Hematopoietic multipotent progenitor cell treated with erythropoietin and hydrocortisone succinate and interleukin-3 and kit ligand, for 15 days (in vitro differentiated cells): ENCODE measurements around the gene MN1.
"Not testable (repeated sequence)": the region's sequence is repeated elsewhere in the genome, so short reads cannot be mapped to it uniquely, and the experiment has no call there.

Source experiments
- DNase-seq: peaks from one replicate; pipeline ENCODE4 v3.0.0-alpha.2; 2015; ENCODE audit warnings: low spot score

The MN1 gene

GRCh38 chr22:27761665-27762064 lies 39.9 kb downstream of the MN1 start:
- no peak for DNase-seq

DNA sequence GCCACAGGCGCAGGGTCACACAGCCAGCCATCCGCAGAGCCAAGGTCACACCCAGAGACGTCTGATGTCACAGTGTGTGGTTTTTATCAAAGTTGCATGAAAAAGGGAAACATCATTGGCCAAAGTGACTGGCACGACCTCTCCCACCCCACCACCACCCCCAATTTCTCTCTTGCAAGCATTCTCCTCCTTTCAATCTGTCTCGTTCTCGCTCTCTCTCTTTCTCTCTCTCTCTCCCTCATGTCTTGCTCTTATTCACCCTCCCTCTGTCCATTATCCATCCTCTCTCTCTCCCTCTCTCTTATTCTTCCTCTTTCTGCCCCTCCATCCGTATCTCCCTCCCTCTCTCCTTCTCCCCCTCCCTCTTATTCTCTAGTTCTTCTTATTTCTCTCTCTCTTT lies 40.6 kb downstream of the MN1 start:
- no peak for DNase-seq

GRCh38 chr22:27760474-27760873 lies 41.1 kb downstream of the MN1 start:
- DNase-seq, result no peak

GRCh38 chr22:27757928-27758525 lies 43.5 kb downstream of the MN1 start:
- no peak for DNase-seq

- no peak for DNase-seq
These were observed 45.3 kb downstream of the MN1 start for GRCh38 chr22:27756212-27756660.

GRCh38 chr22:27755521-27756211 lies 45.9 kb downstream of the MN1 start:
- DNase-seq, result no peak

- DNase-seq, result no peak
These were observed 46.6 kb downstream of the MN1 start for GRCh38 chr22:27754888-27755480.

GRCh38 chr22:27754247-27754887 lies 47.2 kb downstream of the MN1 start:
- no peak for DNase-seq

DNA sequence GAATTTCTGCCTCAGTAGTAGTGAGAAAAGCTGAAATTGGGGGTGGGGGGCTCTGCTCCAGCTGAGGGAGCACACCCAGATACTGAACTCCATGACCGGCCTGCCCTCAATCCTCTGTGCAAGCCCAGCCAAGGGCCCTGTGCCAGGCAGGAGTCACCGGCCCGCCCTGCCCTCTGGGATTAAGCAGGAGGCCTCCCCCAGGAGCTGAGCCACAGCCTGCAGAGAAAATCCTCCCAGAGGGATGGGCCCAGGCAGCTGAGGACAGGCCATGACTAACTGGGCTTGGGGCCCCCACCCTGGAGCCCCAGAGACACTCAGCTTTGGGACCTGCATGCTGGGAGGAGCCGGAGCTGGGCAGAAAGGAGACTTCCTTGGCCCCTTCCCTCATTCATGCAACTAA lies 48.8 kb downstream of the MN1 start:
- no peak for DNase-seq

- DNase-seq, result no peak
These were observed 49.4 kb downstream of the MN1 start for GRCh38 chr22:27752141-27752540.

- DNase-seq, result no peak
These were observed 50.1 kb downstream of the MN1 start for GRCh38 chr22:27751277-27752070.

GRCh38 chr22:27750584-27751265 lies 50.8 kb downstream of the MN1 start:
- no peak for DNase-seq

DNA sequence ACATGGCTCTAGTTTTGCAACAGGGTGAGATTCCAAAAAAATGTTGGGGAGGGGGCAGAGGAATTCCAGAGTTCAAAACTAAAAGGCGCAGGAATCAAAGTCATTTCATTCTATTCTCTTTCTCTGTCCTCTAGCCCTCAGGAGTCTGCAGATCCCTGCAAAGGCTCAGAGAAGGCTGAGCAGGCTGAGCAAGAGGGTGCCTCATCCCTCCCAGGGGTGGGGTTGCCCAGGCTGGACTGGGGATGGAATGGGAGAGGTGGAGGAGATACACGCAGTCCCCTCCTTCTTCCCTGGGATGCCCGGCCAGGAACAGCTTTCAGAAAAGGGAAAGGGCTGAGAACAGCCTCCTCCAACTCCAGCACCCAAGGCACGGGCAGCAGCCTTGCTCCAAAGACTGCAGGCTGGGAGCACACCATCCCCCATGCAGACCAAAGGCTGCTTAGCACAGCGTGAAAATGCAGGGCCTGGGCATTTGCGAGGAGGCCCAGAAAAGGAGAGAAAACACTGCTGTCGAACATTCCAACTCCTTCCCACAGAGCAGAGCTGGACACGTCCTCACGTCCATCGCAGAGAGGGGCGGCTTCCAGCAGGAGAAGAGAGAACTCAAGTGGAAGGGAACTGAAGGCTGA lies 51.8 kb downstream of the MN1 start:
- no peak for DNase-seq

DNA sequence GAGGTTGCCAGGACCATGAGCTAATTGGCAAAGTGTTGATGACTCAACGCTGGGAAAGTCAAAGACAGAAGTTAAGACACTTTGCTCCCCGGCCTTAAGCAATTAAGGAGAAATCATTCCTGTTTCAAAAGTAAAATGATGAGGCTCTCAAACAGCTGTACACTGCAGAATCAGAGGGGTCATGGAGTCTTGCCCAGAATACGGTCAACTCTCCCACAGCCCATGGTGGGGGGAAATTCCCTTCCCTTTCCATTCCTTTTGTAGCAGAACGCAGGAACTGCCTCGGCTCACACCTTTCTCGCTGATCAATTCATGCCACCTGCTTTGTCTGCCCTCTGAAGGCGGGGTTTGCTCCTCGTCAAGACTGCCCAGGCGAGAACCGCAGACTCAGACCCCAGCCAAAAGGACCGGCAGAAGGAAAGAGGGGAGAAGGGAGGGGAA lies 52.8 kb downstream of the MN1 start:
- DNase-seq, result no peak

DNA sequence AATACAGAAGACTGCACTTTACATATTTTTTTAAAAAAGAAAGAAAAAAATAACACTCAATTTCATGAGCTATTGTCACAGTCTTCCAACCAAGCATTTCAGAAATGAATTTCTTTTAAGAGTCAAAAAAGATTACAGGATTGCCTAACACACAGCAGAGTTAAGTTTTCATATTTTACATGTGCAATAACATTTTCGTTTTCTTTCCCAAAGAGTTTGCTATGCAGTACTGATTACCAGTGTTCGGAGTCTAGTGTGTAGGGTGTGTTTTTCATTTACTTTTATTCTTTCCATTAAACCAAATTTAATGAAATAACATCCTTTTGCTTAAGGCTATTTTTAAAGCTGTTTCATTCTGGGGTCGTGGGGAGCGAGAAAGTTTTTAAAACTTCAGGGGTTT lies 53.2 kb downstream of the MN1 start:
- DNase-seq, result no peak

GRCh38 chr22:27747396-27748221 lies 53.9 kb downstream of the MN1 start:
- no peak for DNase-seq

DNA sequence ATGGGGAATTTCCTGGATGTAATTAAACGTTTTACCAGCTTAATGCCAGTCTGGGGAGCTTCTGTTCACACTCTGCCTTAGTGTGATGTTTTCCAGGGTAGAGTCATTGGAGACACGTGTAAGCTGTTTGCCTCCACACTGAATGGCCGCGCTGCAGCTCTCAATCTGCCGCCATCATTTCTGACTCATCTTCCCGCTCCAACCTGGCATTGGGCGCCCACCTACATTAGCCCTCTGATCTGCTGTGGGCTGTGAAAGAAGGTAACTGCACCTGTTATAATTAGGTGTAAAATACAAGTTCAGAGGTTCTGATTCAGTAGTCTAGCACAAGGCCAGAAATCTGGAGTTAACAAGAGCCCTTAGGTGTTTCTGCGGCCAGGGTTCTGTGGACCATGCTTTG lies 54.6 kb downstream of the MN1 start:
- DNase-seq, result no peak

- DNase-seq, result no peak
These were observed 55.7 kb downstream of the MN1 start for GRCh38 chr22:27745809-27746208.

DNA sequence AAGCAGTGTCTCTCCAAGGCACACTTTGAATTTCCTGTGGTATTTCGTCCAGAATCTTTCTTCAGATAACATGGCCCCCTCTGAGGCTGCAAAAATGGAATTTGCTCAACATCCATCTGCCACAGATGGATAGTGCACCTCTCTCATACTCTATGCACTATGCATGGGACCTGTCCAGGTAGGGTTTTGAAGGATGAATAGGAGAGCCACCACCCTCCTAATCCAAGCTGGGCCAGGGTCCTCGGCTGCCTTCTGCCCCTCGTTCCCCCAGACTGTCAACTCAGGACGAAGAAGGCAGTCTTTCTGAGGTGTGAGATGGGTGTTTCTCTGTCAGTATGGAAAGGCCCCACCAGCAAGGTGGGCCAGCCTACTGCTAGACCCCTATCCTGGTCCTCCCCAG lies 56.4 kb downstream of the MN1 start:
- no peak for DNase-seq

DNA sequence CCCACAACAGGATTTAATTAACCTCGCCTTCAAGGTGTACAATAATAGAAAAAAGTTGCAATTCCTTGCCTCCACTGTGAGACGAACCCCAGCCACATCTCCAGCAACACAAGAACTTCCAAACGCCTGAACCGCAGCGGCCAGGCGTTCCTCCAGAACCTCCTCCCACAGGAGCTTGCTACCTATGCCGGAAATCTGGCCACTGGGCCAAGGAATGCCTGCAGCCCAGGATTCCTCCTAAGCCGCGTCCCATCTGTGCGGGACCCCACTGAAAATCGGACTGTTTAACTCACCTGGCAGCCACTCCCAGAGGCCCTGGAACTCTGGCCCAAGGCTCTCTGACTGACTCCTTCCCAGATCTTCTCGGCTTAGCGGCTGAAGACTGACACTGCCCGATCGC lies 57.5 kb downstream of the MN1 start:
- not testable (repeated sequence) for DNase-seq
